NCI-H1930 (cell line): ENCODE results near the gene QSOX1.

Source experiments
- DNase-seq, 2 experiments: peaks; one replicate each; lab custom pipeline; 2025; lab: John Stamatoyannopoulos, UW

Gene QSOX1

GRCh38 chr1:180169640-180170195 lies 15.0 kb downstream of the QSOX1 start:
- DNase-seq = no peak

- DNase-seq = no peak
Observed at GRCh38 chr1:180170546-180171151, 16.0 kb downstream of the QSOX1 start.

- DNase-seq = no peak
Observed at GRCh38 chr1:180171691-180172090, 17.0 kb downstream of the QSOX1 start.

GRCh38 chr1:180173451-180173850 lies 18.8 kb downstream of the QSOX1 start:
- no peak for DNase-seq

GRCh38 chr1:180173952-180174351 lies 19.3 kb downstream of the QSOX1 start:
- DNase-seq = no peak

DNA sequence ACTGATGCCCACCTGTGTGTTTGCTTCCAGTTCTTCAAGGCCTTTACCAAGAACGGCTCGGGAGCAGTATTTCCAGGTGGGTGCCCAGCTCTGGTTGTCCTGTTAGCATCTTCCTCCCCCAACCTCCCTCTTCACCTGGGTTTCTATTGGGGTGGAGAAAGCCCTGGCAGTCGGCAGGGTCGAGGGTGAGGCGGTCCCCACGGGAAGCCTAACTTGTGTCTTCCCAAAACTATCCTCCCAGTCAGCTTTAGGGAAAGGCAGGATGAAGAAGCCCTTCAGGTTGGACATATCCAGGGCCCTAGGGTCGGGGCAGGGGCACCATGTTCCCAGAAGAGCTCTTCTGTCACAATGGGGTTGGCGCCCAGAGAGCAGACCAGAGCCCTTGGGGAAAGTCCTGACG lies 20.6 kb downstream of the QSOX1 start:
- DNase-seq = no peak

DNA sequence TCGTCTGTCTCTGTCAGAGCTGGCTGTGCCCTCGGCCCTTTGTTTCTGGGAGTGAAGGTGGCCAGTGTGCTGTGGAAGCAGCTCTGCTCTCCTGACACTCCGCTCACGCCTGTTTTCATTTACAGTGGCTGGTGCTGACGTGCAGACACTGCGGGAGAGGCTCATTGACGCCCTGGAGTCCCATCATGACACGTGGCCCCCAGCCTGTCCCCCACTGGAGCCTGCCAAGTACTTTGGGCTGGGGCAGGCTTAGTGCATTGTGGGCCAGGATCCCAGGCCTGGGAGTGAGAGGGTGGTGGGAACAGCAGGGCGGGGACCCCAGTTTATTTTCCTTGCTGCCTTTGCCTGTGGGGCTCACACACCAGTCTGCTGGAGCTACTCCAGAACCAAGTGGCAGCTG lies 21.1 kb downstream of the QSOX1 start:
- DNase-seq = no peak

DNA sequence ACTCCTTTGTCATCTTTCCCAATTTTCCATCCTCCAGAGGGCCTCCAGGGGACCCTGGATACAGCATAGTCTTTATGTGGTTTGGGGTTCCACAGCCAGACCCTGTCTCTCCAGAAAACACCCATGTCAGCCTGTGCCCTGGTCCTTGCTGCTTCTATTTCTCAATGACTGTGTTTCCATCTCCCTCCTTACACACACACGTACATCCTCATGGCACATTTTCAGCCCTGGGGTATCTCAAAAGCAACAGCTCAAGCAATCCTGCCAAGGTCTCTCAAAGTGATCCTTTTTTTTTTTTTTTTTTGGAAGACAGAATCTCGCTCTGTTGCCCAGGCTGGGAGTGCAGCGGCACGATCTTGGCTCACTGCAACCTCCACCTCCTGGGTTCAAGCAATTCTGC lies 22.3 kb downstream of the QSOX1 start:
- DNase-seq = no peak

DNA sequence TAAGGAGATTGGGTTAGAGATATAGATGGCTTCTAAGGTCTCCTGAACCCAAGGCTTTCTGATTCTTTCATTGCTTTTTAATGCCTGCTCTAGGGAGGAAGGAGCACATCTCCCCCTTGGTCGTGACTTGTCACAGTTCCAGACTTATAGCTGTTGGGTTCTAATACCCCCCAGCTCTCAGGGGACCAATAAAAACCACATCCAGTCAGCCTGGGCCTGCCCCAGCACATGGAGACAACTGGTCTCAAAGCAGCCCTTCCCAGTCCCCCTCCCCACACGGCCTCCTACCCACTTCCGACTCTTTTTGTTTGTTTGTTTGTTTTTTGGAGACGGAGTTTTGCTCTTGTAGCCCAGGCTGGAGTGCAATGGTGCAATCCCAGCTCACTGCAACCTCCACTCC lies 23.3 kb downstream of the QSOX1 start:
- DNase-seq = no peak

DNA sequence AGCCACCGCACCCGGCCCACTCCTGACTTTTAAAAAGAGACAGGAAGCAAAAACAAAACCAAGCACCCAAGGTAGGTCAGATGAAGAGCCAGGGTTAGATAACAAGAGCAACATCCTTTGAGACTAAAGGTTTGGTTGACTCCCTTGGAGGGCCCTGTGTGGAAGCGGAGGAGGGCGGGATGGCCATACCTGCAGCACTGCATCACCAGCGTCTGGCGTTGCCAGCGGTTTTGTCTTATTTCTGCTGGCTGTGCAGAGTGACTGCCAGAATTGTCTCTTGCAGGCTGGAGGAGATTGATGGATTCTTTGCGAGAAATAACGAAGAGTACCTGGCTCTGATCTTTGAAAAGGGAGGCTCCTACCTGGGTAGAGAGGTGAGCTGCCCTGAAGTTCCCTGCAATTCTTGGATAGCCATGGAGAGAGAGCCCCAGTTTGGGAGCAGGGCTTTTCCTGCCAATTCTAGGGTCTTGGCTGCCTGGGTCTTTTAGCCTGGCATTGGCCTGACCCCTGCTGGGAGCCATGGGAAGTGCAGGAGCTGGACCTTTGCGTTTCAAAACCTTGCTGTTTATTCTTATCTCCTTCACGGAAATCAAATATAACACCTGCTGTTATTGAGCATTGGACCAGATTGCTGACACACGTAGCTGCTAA lies 24.0 kb downstream of the QSOX1 start:
- peak; percentile 11 to 31 for DNase-seq

DNA sequence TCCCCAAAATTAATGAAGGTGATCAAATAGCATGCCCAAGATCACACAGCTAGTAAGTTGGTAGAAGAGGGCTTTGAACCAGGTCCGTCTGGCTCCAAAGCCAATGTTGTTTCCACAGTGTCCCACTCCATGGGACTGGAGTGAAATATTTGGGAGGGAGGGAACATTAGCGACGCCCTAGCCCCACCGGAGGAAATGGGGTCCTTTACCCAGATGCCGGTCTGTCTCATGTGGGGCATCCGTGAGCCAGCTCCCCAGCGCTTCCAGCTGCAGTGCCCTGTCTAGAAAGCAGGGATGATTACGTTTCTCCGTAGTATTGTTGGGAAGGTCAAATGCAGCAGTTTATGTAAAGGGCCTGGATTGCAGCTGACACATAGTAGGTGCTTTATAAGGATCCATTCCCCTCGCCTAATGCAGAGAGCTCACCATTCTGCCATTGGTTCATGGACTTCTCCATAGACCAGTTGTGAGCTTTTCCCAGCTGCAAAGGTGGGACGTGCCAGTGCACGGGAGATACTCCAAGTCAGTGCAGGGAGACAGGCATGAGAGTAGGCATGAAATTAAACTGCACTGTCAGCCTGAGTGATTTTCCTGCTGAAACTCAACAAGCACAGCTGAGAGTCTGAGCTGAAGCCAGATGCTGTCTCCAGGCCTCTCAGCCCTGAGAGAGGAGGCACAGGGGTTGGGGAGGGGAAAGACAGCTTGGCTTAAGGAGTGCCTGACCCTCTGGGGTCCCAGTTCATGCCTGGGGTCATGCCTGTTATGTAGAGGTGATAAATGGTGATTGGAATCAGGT lies 24.7 kb downstream of the QSOX1 start:
- DNase-seq = no peak

GRCh38 chr1:180181048-180181447 lies 26.4 kb downstream of the QSOX1 start:
- DNase-seq = peak in 1 of 2 experiments; percentile 15

DNA sequence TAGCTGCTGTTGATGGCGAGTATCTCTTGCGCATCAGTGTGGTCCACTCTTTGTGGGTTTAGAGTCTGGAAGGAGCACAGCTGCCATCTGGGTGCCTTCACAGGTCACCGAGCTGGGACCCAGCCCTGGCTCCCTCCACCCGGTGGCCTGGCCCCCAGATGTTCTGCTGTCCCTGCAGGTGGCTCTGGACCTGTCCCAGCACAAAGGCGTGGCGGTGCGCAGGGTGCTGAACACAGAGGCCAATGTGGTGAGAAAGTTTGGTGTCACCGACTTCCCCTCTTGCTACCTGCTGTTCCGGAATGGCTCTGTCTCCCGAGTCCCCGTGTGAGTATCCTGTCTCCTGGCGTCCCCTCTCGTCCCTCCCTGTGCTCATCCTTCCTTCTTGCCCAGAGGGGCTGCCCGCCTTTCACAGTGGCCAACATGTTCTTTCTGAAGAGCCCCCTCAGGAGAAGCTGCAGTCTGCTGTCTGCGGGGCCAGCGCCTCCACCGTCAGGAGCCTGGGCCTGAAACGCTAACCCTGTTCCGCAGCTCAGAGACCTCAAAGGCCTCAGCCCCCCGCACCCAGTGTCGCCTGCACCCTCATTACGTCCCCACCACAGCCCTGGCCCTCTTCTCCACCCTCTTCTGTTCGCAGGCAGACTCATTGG lies 27.4 kb downstream of the QSOX1 start:
- DNase-seq = no peak

DNA sequence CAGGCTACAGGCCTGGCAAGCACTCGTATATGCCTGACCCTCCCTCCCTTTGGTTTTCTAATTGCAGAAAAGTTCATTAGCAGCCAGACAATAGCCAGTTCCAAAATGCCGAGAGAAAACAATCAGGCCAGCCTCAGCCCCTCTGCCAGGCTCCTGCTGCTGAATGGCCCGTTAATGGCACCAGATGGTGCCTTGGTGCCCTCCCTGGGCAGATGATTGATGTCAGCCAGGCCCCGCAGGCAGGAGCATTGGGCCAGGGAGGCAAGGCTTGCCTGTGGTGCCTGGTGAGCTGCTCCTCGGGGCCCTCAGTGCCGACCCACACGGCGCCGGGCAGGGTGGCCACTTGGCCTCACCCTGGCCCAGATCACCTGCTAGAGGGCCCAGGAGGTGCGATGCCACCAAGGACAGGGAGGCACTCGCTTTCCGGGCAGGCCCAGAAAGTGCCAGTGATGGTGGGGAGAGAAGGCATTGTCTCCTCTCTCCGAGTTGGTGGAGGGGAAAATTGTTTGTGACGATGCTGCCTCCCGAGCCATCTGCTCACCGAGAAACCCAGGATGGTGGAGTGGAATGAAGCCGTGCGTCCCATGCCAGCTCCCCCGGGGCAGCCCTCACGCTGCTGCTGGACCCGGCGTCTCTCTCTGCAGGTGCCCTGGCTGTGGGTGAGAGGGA lies 28.1 kb downstream of the QSOX1 start:
- DNase-seq = no peak

- no peak for DNase-seq
Observed at GRCh38 chr1:180183426-180183825, 28.8 kb downstream of the QSOX1 start.

GRCh38 chr1:180184041-180184440 lies 29.4 kb downstream of the QSOX1 start:
- DNase-seq = no peak

- no peak for DNase-seq
Observed at GRCh38 chr1:180185281-180185680, 30.6 kb downstream of the QSOX1 start.

DNA sequence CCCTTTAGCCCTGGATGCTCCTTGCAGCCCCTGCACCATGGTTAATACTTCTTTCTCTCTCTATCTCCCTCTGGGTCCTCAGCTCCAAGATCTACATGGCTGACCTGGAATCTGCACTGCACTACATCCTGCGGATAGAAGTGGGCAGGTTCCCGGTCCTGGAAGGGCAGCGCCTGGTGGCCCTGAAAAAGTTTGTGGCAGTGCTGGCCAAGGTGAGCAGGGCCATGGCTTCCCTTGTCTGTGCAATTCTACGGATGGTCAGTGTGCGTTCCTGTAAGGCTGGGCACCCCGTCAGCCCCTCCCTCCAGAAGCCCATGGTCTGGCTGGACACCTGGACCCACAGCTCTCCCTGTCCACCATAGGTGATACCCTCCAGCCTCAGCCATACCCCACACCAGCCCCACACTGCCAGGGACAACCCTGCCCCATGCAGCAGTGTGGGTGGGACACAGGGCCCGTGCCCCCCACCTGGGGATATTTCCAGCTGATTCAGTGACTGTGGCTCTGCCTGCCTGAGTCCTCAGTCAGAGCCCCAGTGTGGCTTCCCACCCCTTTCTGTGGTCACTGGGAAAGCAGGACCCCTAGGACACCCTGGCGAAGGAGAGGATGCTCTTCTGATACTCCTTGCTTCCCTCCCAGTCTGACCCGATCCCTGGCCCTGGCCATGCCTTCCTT lies 31.4 kb downstream of the QSOX1 start:
- DNase-seq = no peak

GRCh38 chr1:180186831-180187230 lies 32.2 kb downstream of the QSOX1 start:
- no peak for DNase-seq

GRCh38 chr1:180187626-180188025 lies 33.0 kb downstream of the QSOX1 start:
- DNase-seq = no peak

- DNase-seq = peak; percentile 3 to 44
Observed at GRCh38 chr1:180188091-180188506, 33.4 kb downstream of the QSOX1 start.
